ENCODE data around the gene MME. TPM values are rescaled to one million over a fixed set of nuclear protein-coding genes. Genes with fewer than 3 reads are reported as not detected.

Gene MME
- total RNA-seq, 1 experiment from 2014 or later, result 1.6 TPM

GRCh38 chr3:155158346-155159037, 78.4 kb downstream of the MME start:
- ATAC-seq (no peak), DNase-seq (ENCODE audit: low read depth, low spot score) (no peak)
- Histone ChIP-seq H3K36me3 (ENCODE audit: control insufficient read depth, insufficient read depth, low read length) (no peaks in the 10 kb centered on the region), H3K4me3 (ENCODE audit: low read depth in 2 of 2, low read length in 2 of 2) (no peak overlapping the region), H3K4me1 (ENCODE audit: control insufficient read depth, insufficient read depth, low read length) (no peaks in the 10 kb centered on the region), H3K27ac (ENCODE audit: low read length) (no peak overlapping the region), H3K27me3 (ENCODE audit: control insufficient read depth, insufficient read depth, low read length) (no peaks in the 10 kb centered on the region), H3K9me3 (ENCODE audit: control insufficient read depth, insufficient read depth, low read depth, low read length) (no peaks in the 10 kb centered on the region)
- in situ Hi-C loops (cut with HindIII; ENCODE audit: low pct_unique_long_range_greater_than_20kb, low sequenced_read_pairs), result no loop called here
- no TSS peak for BruUV-seq (replicated peaks)
- intact Hi-C loops (cut with micrococcal nuclease; ENCODE audit: unreplicated experiment), result no loop called here
- ChIA-PET CTCF (no interaction called here), POLR2A (no interaction called here)
- no peak for TF ChIP-seq SIN3A (IDR thresholded peaks at IDR 0.05; ENCODE audit: borderline replicate concordance, insufficient read depth, low read depth, low read length)
- TF ChIP-seq REST (IDR thresholded peaks at IDR 0.05; ENCODE audit: insufficient read depth in 1 of 2, low read depth in 2 of 2, low read length in 1 of 2), result no peak
- TF ChIP-seq, protein P1, sequence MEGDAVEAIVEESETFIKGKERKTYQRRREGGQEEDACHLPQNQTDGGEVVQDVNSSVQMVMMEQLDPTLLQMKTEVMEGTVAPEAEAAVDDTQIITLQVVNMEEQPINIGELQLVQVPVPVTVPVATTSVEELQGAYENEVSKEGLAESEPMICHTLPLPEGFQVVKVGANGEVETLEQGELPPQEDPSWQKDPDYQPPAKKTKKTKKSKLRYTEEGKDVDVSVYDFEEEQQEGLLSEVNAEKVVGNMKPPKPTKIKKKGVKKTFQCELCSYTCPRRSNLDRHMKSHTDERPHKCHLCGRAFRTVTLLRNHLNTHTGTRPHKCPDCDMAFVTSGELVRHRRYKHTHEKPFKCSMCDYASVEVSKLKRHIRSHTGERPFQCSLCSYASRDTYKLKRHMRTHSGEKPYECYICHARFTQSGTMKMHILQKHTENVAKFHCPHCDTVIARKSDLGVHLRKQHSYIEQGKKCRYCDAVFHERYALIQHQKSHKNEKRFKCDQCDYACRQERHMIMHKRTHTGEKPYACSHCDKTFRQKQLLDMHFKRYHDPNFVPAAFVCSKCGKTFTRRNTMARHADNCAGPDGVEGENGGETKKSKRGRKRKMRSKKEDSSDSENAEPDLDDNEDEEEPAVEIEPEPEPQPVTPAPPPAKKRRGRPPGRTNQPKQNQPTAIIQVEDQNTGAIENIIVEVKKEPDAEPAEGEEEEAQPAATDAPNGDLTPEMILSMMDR (IDR thresholded peaks at IDR 0.05), result no peak
- no peak for TF ChIP-seq TCF7L2 (IDR thresholded peaks at IDR 0.05; ENCODE audit: low read depth, low read length)
- no peak for TF ChIP-seq POLR2AphosphoS5 (IDR thresholded peaks at IDR 0.05; ENCODE audit: low read depth, low read length)

DNA sequence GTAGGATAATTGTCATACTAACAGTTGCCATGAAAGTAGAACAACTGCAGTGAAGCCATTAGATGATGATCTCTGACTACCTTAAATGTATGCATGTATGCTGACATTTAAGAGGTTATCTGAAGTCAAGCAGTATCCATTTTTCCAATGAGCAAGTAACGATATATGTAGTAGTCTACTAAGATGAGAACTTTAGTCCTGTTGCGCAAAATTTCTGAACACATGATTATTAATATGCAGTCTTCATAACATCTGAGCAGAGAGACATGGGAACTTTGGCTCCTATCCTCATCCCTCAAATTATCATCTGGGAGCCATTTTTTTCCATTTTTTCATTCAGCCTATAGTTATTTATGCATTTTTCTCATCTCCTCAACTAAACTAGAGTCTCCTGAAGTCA, 79.2 kb downstream of the MME start:
- Histone ChIP-seq H3K27me3 (ENCODE audit: control insufficient read depth, insufficient read depth, low read length) (no peaks in the 10 kb centered on the region), H3K4me3 (ENCODE audit: low read depth in 2 of 2, low read length in 2 of 2) (no peak overlapping the region), H3K9me3 (ENCODE audit: control insufficient read depth, insufficient read depth, low read depth, low read length) (no peaks in the 10 kb centered on the region), H3K36me3 (ENCODE audit: control insufficient read depth, insufficient read depth, low read length) (no peaks in the 10 kb centered on the region), H3K27ac (ENCODE audit: low read length) (no peak overlapping the region), H3K4me1 (ENCODE audit: control insufficient read depth, insufficient read depth, low read length) (no peaks in the 10 kb centered on the region)
- ChIA-PET CTCF (no interaction called here), POLR2A (no interaction called here)
- ATAC-seq (no peak), DNase-seq (ENCODE audit: low read depth, low spot score) (no peak)
- BruUV-seq (replicated peaks), result no TSS peak
- intact Hi-C loops (cut with micrococcal nuclease; ENCODE audit: unreplicated experiment), result no loop called here
- in situ Hi-C loops (cut with HindIII; ENCODE audit: low pct_unique_long_range_greater_than_20kb, low sequenced_read_pairs), result no loop called here
- no peak for TF ChIP-seq TCF7L2 (IDR thresholded peaks at IDR 0.05; ENCODE audit: low read depth, low read length)
- TF ChIP-seq REST (IDR thresholded peaks at IDR 0.05; ENCODE audit: insufficient read depth in 1 of 2, low read depth in 2 of 2, low read length in 1 of 2), result no peak
- TF ChIP-seq SIN3A (IDR thresholded peaks at IDR 0.05; ENCODE audit: borderline replicate concordance, insufficient read depth, low read depth, low read length), result no peak
- TF ChIP-seq POLR2AphosphoS5 (IDR thresholded peaks at IDR 0.05; ENCODE audit: low read depth, low read length), result no peak
- TF ChIP-seq, protein P1 (IDR thresholded peaks at IDR 0.05), result no peak

All from Panc1 (cell line).